ENCODE data around the gene IDH1. TPM values are rescaled to one million over a fixed set of nuclear protein-coding genes. Genes with fewer than 3 reads are reported as not detected.

The IDH1 gene
- total and polyA plus RNA-seq, 10 of the 15 experiments (the other 5 are each of a cell fraction or from before 2014, with no cell fraction given) = 39.0 to 114 (median 55.0) TPM

DNA sequence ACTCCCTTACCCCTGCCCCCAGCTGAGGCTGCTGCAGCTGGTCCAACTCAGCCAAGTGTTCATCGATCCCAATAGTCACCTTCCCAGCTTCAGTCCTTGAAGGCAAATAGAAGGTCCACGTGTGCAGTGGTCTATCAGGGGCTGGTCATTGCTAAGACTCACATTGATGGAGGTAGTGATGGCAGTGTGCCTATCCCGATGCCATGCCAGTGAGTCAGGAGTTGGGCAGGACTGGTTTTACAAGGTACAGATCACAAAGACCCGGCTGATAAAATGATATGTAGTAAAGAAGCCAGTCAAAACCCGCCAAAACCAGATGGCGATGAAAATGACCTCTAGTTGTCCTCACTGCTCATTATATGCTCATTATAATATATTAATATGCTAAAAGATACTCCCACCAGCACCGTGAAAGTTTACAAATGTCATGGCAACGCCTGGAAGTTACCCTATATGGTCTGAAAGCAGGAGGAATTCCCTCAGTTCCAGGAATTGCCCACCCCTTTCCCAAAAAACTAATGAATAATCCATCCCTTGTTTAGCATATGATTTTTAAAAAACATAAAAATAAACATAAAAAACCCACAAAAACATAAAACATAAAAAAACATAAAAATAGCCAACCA is 62.1 kb downstream of the IDH1 start:
- FAIRE-seq (no peak), ATAC-seq (no peak), DNase-seq (ENCODE audit: low read depth, low spot score) (no peak)
- Histone ChIP-seq H3K9ac (ENCODE audit: control insufficient read depth, insufficient read depth, low read length) (no peak overlapping the region), H3K27me3 (replicated peaks in 1 of 2; ENCODE audit: control insufficient read depth in 2 of 2, insufficient read depth in 2 of 2, low read length in 1 of 2) (no peaks in the 10 kb centered on the region), H3K4me2 (ENCODE audit: control insufficient read depth, insufficient read depth) (no peak overlapping the region), H3K36me3 (ENCODE audit: control insufficient read depth in 2 of 2, insufficient read depth in 2 of 2, low read length in 1 of 2) (no peaks in the 10 kb centered on the region), H3K4me3 (no peak overlapping the region), H4K20me1 (ENCODE audit: control insufficient read depth, insufficient read depth) (no peaks in the 10 kb centered on the region), H3K9me3 (replicated peaks; ENCODE audit: control insufficient read depth, insufficient read depth, low read length) (no peaks in the 10 kb centered on the region), H2AFZ (ENCODE audit: control insufficient read depth, low read depth, low read length) (no peak overlapping the region), H3K79me2 (ENCODE audit: control insufficient read depth, insufficient read depth, low read length) (no peaks in the 10 kb centered on the region), H3K27ac (ENCODE audit: control insufficient read depth, insufficient read depth) (no peak overlapping the region), H3K4me1 (ENCODE audit: control insufficient read depth, insufficient read depth, low read length) (no peaks in the 10 kb centered on the region)
- BruUV-seq (replicated peaks) = no TSS peak
- ChIA-PET RAD21 (ENCODE audit: unreplicated experiment) (no interaction called here), SMC1A (ENCODE audit: uncharacterized antibody, unreplicated experiment) (no interaction called here), POLR2A (interaction anchor here (0.6 to 0.9 kb wide), 2 partner anchors 14 to 145 kb away, joined by 3 read pairs; no protein-coding TSS in a partner anchor), CTCF (interaction anchor here (1.9 kb wide), 1 partner anchor 17 kb away, joined by 6 read pairs; no protein-coding TSS in a partner anchor)
- TF ChIP-seq YY1 (IDR thresholded peaks at IDR 0.05; ENCODE audit: low read depth, low read length) (no peak), MTA2 (IDR thresholded peaks at IDR 0.05; ENCODE audit: low read depth) (no peak), EGR1 (IDR thresholded peaks at IDR 0.05; ENCODE audit: borderline replicate concordance in 1 of 2, low read depth in 2 of 2, low read length in 2 of 2) (no peak), ASH2L (IDR thresholded peaks at IDR 0.05; ENCODE audit: borderline replicate concordance, low read depth) (no peak), ZNF24 (IDR thresholded peaks at IDR 0.05) (no peak), WRNIP1 (IDR thresholded peaks at IDR 0.05; ENCODE audit: borderline replicate concordance, low read depth, low read length) (no peak), SMAD5 (IDR thresholded peaks at IDR 0.05; ENCODE audit: low read depth) (no peak), STAT1 (conservative IDR thresholded peaks at IDR 0.05) (no peak), RUNX3 (IDR thresholded peaks at IDR 0.05; ENCODE audit: low read length) (no peak), TCF3 (IDR thresholded peaks at IDR 0.05; ENCODE audit: borderline replicate concordance, insufficient read depth, low read depth, low read length) (no peak), NRF1 (conservative IDR thresholded peaks at IDR 0.05; ENCODE audit: low read depth, low read length) (no peak)
- TF ChIP-seq, protein P1, sequence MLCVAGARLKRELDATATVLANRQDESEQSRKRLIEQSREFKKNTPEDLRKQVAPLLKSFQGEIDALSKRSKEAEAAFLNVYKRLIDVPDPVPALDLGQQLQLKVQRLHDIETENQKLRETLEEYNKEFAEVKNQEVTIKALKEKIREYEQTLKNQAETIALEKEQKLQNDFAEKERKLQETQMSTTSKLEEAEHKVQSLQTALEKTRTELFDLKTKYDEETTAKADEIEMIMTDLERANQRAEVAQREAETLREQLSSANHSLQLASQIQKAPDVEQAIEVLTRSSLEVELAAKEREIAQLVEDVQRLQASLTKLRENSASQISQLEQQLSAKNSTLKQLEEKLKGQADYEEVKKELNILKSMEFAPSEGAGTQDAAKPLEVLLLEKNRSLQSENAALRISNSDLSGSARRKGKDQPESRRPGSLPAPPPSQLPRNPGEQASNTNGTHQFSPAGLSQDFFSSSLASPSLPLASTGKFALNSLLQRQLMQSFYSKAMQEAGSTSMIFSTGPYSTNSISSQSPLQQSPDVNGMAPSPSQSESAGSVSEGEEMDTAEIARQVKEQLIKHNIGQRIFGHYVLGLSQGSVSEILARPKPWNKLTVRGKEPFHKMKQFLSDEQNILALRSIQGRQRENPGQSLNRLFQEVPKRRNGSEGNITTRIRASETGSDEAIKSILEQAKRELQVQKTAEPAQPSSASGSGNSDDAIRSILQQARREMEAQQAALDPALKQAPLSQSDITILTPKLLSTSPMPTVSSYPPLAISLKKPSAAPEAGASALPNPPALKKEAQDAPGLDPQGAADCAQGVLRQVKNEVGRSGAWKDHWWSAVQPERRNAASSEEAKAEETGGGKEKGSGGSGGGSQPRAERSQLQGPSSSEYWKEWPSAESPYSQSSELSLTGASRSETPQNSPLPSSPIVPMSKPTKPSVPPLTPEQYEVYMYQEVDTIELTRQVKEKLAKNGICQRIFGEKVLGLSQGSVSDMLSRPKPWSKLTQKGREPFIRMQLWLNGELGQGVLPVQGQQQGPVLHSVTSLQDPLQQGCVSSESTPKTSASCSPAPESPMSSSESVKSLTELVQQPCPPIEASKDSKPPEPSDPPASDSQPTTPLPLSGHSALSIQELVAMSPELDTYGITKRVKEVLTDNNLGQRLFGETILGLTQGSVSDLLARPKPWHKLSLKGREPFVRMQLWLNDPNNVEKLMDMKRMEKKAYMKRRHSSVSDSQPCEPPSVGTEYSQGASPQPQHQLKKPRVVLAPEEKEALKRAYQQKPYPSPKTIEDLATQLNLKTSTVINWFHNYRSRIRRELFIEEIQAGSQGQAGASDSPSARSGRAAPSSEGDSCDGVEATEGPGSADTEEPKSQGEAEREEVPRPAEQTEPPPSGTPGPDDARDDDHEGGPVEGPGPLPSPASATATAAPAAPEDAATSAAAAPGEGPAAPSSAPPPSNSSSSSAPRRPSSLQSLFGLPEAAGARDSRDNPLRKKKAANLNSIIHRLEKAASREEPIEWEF (IDR thresholded peaks at IDR 0.05; ENCODE audit: insufficient replicate concordance, low read depth, low read length) = no peak
- TF ChIP-seq, protein P2, sequence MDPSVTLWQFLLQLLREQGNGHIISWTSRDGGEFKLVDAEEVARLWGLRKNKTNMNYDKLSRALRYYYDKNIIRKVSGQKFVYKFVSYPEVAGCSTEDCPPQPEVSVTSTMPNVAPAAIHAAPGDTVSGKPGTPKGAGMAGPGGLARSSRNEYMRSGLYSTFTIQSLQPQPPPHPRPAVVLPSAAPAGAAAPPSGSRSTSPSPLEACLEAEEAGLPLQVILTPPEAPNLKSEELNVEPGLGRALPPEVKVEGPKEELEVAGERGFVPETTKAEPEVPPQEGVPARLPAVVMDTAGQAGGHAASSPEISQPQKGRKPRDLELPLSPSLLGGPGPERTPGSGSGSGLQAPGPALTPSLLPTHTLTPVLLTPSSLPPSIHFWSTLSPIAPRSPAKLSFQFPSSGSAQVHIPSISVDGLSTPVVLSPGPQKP (IDR thresholded peaks at IDR 0.05; ENCODE audit: low read depth, low read length) = no peak
- TF ChIP-seq, protein P3, sequence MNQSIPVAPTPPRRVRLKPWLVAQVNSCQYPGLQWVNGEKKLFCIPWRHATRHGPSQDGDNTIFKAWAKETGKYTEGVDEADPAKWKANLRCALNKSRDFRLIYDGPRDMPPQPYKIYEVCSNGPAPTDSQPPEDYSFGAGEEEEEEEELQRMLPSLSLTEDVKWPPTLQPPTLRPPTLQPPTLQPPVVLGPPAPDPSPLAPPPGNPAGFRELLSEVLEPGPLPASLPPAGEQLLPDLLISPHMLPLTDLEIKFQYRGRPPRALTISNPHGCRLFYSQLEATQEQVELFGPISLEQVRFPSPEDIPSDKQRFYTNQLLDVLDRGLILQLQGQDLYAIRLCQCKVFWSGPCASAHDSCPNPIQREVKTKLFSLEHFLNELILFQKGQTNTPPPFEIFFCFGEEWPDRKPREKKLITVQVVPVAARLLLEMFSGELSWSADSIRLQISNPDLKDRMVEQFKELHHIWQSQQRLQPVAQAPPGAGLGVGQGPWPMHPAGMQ (IDR thresholded peaks at IDR 0.05; ENCODE audit: borderline replicate concordance) = no peak
- TF ChIP-seq, protein P4, sequence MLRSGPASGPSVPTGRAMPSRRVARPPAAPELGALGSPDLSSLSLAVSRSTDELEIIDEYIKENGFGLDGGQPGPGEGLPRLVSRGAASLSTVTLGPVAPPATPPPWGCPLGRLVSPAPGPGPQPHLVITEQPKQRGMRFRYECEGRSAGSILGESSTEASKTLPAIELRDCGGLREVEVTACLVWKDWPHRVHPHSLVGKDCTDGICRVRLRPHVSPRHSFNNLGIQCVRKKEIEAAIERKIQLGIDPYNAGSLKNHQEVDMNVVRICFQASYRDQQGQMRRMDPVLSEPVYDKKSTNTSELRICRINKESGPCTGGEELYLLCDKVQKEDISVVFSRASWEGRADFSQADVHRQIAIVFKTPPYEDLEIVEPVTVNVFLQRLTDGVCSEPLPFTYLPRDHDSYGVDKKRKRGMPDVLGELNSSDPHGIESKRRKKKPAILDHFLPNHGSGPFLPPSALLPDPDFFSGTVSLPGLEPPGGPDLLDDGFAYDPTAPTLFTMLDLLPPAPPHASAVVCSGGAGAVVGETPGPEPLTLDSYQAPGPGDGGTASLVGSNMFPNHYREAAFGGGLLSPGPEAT (IDR thresholded peaks at IDR 0.05; ENCODE audit: low read depth) = no peak
- in situ Hi-C loops (cut with MboI) = loop anchor here (25.0 kb wide), 1 partner anchor 1020 kb away; no protein-coding TSS in a partner anchor
- WGBS (ENCODE audit: insufficient coverage, insufficient replicate concordance, low lambda C conversion rate, missing lambda C conversion rate) = 42% methylated on average over 8 of the region's 8 CpGs
- intact Hi-C loops (cut with micrococcal nuclease; ENCODE audit: unreplicated experiment) = no loop called here
